ENCODE results near the gene FDXR. TPM values are rescaled to one million over a fixed set of nuclear protein-coding genes. Genes with fewer than 3 reads are reported as not detected.

Gene FDXR
- total and polyA plus RNA-seq, 9 donors: 11.1 to 50.8 (median 40.1) TPM

DNA sequence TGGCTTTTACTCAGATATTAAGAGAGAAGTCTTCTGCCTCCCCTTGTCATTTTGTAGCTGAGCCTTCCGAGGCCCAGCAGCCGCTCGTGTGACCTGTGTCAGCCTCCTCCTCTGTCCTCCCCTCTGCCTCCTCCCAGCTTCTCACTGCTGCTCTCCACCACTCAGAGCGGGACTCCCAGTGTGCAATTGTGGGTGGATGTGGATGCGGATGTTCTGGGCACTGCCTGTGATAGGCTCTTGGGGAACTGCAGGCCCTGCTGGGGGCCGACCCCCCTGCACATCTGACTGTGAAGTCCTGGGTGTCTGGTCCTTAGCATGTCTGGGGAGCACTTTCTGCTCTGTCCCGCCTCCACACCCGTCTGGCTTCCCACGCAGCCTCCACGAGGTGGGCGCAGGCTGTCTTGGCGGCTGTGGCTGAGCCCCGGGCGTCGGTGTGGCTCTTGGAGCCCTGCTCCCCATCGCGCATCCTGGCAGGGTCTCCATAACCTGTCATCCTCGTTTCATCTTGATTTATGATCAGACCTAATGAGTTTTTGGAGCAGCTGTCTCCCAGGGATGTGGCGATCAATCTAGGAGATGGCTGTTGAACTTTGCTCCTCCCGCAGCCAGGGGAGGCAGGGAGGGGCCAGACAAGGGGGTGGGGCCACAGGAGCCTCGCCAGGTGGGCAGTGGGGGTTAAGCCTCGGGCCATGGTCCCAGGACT is 41.2 kb downstream of the FDXR start:
- DNase-seq: no peak
- WGBS, 3 donors: 63 to 70% (median 69%) methylated on average over 22 of the region's 22 CpGs
- H3K27ac ChIP-seq: no peak overlapping the region
- H3K4me3 ChIP-seq: no peak overlapping the region
- intact Hi-C loops (cut with DNase I): no loop called here
- TF ChIP-seq, protein P1, sequence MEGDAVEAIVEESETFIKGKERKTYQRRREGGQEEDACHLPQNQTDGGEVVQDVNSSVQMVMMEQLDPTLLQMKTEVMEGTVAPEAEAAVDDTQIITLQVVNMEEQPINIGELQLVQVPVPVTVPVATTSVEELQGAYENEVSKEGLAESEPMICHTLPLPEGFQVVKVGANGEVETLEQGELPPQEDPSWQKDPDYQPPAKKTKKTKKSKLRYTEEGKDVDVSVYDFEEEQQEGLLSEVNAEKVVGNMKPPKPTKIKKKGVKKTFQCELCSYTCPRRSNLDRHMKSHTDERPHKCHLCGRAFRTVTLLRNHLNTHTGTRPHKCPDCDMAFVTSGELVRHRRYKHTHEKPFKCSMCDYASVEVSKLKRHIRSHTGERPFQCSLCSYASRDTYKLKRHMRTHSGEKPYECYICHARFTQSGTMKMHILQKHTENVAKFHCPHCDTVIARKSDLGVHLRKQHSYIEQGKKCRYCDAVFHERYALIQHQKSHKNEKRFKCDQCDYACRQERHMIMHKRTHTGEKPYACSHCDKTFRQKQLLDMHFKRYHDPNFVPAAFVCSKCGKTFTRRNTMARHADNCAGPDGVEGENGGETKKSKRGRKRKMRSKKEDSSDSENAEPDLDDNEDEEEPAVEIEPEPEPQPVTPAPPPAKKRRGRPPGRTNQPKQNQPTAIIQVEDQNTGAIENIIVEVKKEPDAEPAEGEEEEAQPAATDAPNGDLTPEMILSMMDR (IDR thresholded peaks at IDR 0.05): no peak
- TF ChIP-seq EP300 (IDR thresholded peaks at IDR 0.05) (no peak), POLR2A (IDR thresholded peaks at IDR 0.05) (no peak)
- no peaks in the 10 kb centered on the region for H3K4me1 ChIP-seq (ENCODE audit: insufficient read depth)
- no peaks in the 10 kb centered on the region for H3K9me3 ChIP-seq
- H3K36me3 ChIP-seq: no peaks in the 10 kb centered on the region
- no peaks in the 10 kb centered on the region for H3K27me3 ChIP-seq

- DNase-seq: no peak
- intact Hi-C loops (cut with DNase I): no loop called here
- H3K36me3 ChIP-seq: no peaks in the 10 kb centered on the region
- 87 to 91% (median 90%) methylated on average over 19 of the region's 19 CpGs for WGBS, 3 donors
- no peaks in the 10 kb centered on the region for H3K9me3 ChIP-seq
- no peaks in the 10 kb centered on the region for H3K27me3 ChIP-seq
- TF ChIP-seq EP300 (IDR thresholded peaks at IDR 0.05): no peak
- TF ChIP-seq, protein P1 (IDR thresholded peaks at IDR 0.05): no peak
- TF ChIP-seq POLR2A (IDR thresholded peaks at IDR 0.05): no peak
- no peaks in the 10 kb centered on the region for H3K4me1 ChIP-seq (ENCODE audit: insufficient read depth)
- H3K4me3 ChIP-seq: no peak overlapping the region
- no peak overlapping the region for H3K27ac ChIP-seq
These were observed 41.9 kb downstream of the FDXR start for GRCh38 chr17:74830861-74831260.

GRCh38 chr17:74827800-74828199 is 45.0 kb downstream of the FDXR start:
- DNase-seq: no peak
- no peaks in the 10 kb centered on the region for H3K9me3 ChIP-seq
- H3K27me3 ChIP-seq: no peaks in the 10 kb centered on the region
- TF ChIP-seq, protein P1 (IDR thresholded peaks at IDR 0.05): no peak
- TF ChIP-seq POLR2A (IDR thresholded peaks at IDR 0.05) (no peak), EP300 (IDR thresholded peaks at IDR 0.05) (no peak)
- intact Hi-C loops (cut with DNase I): no loop called here
- WGBS, 3 donors: 86 to 90% (median 87%) methylated on average over 11 of the region's 11 CpGs
- no peak overlapping the region for H3K27ac ChIP-seq
- H3K36me3 ChIP-seq: no peaks in the 10 kb centered on the region
- H3K4me1 ChIP-seq (ENCODE audit: insufficient read depth): no peaks in the 10 kb centered on the region
- H3K4me3 ChIP-seq: no peak overlapping the region

DNA sequence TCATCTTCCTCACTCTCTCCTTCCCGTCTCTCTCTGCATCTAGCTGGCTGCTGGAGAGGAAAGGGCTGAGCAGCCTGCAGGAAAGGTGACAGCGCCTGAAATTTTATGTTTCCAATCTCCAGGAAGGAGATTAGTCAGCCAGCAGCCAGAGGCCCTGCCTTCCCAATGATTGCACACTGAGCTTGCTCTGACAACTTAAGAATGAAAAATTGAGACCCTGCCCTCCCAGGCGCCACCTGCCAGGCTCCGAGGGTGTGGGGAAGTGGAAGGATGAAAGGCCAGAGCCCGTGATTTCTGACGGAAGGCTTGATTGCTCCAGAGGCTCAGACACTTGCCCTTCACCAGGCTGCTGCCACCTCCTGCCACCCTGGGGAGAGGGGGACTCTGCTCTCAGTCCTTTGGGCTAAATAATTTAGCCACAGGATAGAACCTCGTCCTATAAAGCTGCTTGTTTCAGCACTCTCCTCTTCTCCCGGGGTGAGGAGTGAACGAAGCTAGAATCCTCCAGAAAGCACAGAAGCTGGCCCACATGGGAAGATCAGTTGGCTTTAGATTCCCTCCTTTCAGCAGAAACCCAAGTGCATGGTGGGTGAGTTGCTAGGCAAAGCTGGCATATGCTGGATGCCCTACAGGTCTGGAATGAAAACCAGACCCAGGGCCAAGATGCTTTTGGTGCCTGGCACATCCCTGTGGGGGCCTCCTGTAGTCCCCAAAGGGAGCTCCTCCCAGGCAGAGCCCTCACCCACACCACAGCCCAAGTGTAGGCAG is 46.7 kb downstream of the FDXR start:
- H3K27ac ChIP-seq: no peak overlapping the region
- H3K4me1 ChIP-seq (ENCODE audit: insufficient read depth): no peaks in the 10 kb centered on the region
- 82 to 85% (median 85%) methylated on average over 9 of the region's 9 CpGs for WGBS, 3 donors
- H3K27me3 ChIP-seq: no peaks in the 10 kb centered on the region
- TF ChIP-seq EP300 (IDR thresholded peaks at IDR 0.05) (no peak), POLR2A (IDR thresholded peaks at IDR 0.05) (no peak)
- TF ChIP-seq, protein P1 (IDR thresholded peaks at IDR 0.05): no peak
- H3K4me3 ChIP-seq: no peak overlapping the region
- H3K36me3 ChIP-seq: no peaks in the 10 kb centered on the region
- DNase-seq: no peak
- intact Hi-C loops (cut with DNase I): no loop called here
- H3K9me3 ChIP-seq: no peaks in the 10 kb centered on the region
